ENCODE measurements around the gene KIF20A. TPM values are rescaled to one million over a fixed set of nuclear protein-coding genes. Genes with fewer than 3 reads are reported as not detected.

KIF20A gene
- total and polyA plus RNA-seq, 2 donors (not counting 1 experiment from before 2014, with no cell fraction given) = 0.13 to 0.47 TPM

DNA sequence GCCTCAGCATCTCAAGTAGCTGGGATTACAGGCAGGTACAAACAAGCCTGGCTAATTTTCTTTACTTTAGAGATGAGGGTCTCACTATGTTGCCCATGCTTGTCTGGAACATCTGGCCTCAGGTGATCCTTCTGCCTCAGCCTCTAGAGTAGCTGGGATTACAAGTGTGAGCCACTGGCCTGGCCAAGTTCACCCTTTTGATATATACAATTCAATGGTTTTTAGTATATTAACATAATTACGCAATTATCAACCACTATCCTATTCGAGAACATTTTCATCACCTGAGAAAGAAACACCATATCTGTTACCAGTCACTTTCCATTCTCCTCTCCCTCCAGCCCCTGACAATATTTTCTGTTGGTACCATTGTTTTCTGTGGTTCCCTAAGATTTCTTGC, 37.9 kb downstream of the KIF20A start:
- Mint-ChIP-seq H3K27me3 (peaks cover 11% of the 10 kb centered on the region), H3K4me1 (peaks cover 12% of the 10 kb centered on the region), H3K4me3 (no peak overlapping the region), H3K27ac (no peak overlapping the region), H3K9me3 (ENCODE audit: insufficient read depth) (no peaks in the 10 kb centered on the region)
- intact Hi-C loops (cut with micrococcal nuclease) = no loop called here
- Histone ChIP-seq H3K9ac (ENCODE audit: low read length) (no peak overlapping the region), H3K4me3 (ENCODE audit: control extremely low read depth in 1 of 5, extremely low read depth in 1 of 5, insufficient read depth in 1 of 5, low read depth in 2 of 5, low read length in 4 of 5) (no peak overlapping the region), H3K27me3 (replicated peaks in 1 of 4; ENCODE audit: control extremely low read depth in 1 of 4, control insufficient read depth in 3 of 4, insufficient read depth in 4 of 4, low read length in 3 of 4) (peaks cover 0 to 4% (median 0%) of the 10 kb centered on the region in 4 experiments), H4K20me1 (ENCODE audit: control insufficient read depth, insufficient read depth, low read length, poor library complexity, severe bottlenecking) (no peaks in the 10 kb centered on the region), H3K36me3 (replicated peaks in 1 of 2; ENCODE audit: control extremely low read depth in 1 of 2, control insufficient read depth in 1 of 2, extremely low read depth in 1 of 2, insufficient read depth in 2 of 2, low read length in 1 of 2) (no peaks in the 10 kb centered on the region), H3K27ac (ENCODE audit: low read length in 2 of 2) (no peak overlapping the region), H3K4me1 (ENCODE audit: control insufficient read depth in 2 of 2, insufficient read depth in 2 of 2, low read length in 2 of 2) (peaks cover 7 to 17% of the 10 kb centered on the region in 2 donors), H3K4me2 (replicated peaks; ENCODE audit: low read depth, low read length, poor library complexity, severe bottlenecking) (no peak overlapping the region), H2AFZ (ENCODE audit: insufficient read depth, low read depth, low read length, poor library complexity, severe bottlenecking) (no peak overlapping the region), H3K79me2 (ENCODE audit: control insufficient read depth, insufficient read depth, low read length) (peaks cover 13% of the 10 kb centered on the region), H3K9me3 (ENCODE audit: control extremely low read depth in 1 of 3, control insufficient read depth in 2 of 3, insufficient read depth in 1 of 3, low read length in 2 of 3) (no peaks in the 10 kb centered on the region)
- no peak for DNase-seq
- ChIA-PET CTCF (interaction anchor here (1.1 to 2.2 kb wide), 2 partner anchors 19 to 135 kb away, joined by 3 to 5 read pairs; partner anchors contain the start of gene KDM3B), POLR2A (no interaction called here)
- ATAC-seq (ENCODE audit: low read depth) = no peak
- TF ChIP-seq EZH2 (IDR thresholded peaks at IDR 0.05; ENCODE audit: borderline replicate concordance, insufficient read depth, low read depth, low read length, poor library complexity, severe bottlenecking) = no peak
- TF ChIP-seq, protein P1, sequence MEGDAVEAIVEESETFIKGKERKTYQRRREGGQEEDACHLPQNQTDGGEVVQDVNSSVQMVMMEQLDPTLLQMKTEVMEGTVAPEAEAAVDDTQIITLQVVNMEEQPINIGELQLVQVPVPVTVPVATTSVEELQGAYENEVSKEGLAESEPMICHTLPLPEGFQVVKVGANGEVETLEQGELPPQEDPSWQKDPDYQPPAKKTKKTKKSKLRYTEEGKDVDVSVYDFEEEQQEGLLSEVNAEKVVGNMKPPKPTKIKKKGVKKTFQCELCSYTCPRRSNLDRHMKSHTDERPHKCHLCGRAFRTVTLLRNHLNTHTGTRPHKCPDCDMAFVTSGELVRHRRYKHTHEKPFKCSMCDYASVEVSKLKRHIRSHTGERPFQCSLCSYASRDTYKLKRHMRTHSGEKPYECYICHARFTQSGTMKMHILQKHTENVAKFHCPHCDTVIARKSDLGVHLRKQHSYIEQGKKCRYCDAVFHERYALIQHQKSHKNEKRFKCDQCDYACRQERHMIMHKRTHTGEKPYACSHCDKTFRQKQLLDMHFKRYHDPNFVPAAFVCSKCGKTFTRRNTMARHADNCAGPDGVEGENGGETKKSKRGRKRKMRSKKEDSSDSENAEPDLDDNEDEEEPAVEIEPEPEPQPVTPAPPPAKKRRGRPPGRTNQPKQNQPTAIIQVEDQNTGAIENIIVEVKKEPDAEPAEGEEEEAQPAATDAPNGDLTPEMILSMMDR (IDR thresholded peaks at IDR 0.05) = no peak
- no CpG with 5 or more reads among the region's 2 CpGs for WGBS (ENCODE audit: insufficient coverage)

DNA sequence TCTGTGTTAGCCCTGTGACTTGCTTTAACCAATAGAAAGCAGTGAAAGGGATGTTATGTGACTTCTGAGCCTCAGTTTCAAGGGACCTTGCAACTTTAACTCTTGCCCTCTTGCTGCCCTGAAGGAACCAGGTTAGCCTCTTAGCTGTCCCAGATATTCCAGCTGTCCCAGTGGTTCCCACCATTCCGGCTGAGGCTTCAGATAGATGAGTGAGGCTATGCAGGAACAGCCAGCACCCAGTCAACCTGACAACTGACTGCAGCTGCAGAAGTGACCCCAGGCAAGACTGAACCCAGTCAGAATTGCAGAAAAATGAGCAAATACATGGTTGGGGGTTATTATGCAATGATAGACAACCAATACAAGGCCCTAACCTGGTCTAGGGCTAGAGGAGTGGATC, 44.6 kb downstream of the KIF20A start:
- H3K4me3 ChIP-seq (ENCODE audit: control extremely low read depth in 1 of 5, extremely low read depth in 1 of 5, insufficient read depth in 1 of 5, low read depth in 2 of 5, low read length in 4 of 5) = no peak overlapping the region
- no peak overlapping the region for H3K27ac ChIP-seq (ENCODE audit: low read length in 2 of 2)
- H3K4me1 Mint-ChIP-seq = peaks cover 4% of the 10 kb centered on the region
- intact Hi-C loops (cut with micrococcal nuclease) = no loop called here
- no peaks in the 10 kb centered on the region for H4K20me1 ChIP-seq (ENCODE audit: control insufficient read depth, insufficient read depth, low read length, poor library complexity, severe bottlenecking)
- H3K27me3 ChIP-seq (replicated peaks in 1 of 4; ENCODE audit: control extremely low read depth in 1 of 4, control insufficient read depth in 3 of 4, insufficient read depth in 4 of 4, low read length in 3 of 4) = peaks cover 0 to 12% (median 3%) of the 10 kb centered on the region in 4 experiments
- no peak for DNase-seq
- H3K36me3 ChIP-seq (replicated peaks in 1 of 2; ENCODE audit: control extremely low read depth in 1 of 2, control insufficient read depth in 1 of 2, extremely low read depth in 1 of 2, insufficient read depth in 2 of 2, low read length in 1 of 2) = no peaks in the 10 kb centered on the region
- WGBS (ENCODE audit: insufficient coverage) = 100% methylated on average over 1 of the region's 1 CpG
- no peak overlapping the region for H3K9ac ChIP-seq (ENCODE audit: low read length)
- H3K27ac Mint-ChIP-seq = no peak overlapping the region
- H3K4me3 Mint-ChIP-seq = no peak overlapping the region
- ATAC-seq (ENCODE audit: low read depth) = no peak
- TF ChIP-seq, protein P1 (IDR thresholded peaks at IDR 0.05) = no peak
- TF ChIP-seq EZH2 (IDR thresholded peaks at IDR 0.05; ENCODE audit: borderline replicate concordance, insufficient read depth, low read depth, low read length, poor library complexity, severe bottlenecking) = no peak
- H3K9me3 Mint-ChIP-seq (ENCODE audit: insufficient read depth) = peaks cover 6% of the 10 kb centered on the region
- H2AFZ ChIP-seq (ENCODE audit: insufficient read depth, low read depth, low read length, poor library complexity, severe bottlenecking) = no peak overlapping the region
- peaks cover 36% of the 10 kb centered on the region for H3K27me3 Mint-ChIP-seq
- H3K4me2 ChIP-seq (replicated peaks; ENCODE audit: low read depth, low read length, poor library complexity, severe bottlenecking) = no peak overlapping the region
- no peaks in the 10 kb centered on the region for H3K79me2 ChIP-seq (ENCODE audit: control insufficient read depth, insufficient read depth, low read length)
- CTCF ChIA-PET = interaction anchor here (0.9 to 1.4 kb wide), 2 partner anchors 11 to 187 kb away, joined by 3 to 4 read pairs; partner anchors contain the start of gene CDC23
- H3K9me3 ChIP-seq (ENCODE audit: control extremely low read depth in 1 of 3, control insufficient read depth in 2 of 3, insufficient read depth in 1 of 3, low read length in 2 of 3) = peaks cover 1 to 12% (median 6%) of the 10 kb centered on the region in 3 donors
- H3K4me1 ChIP-seq (ENCODE audit: control insufficient read depth in 2 of 2, insufficient read depth in 2 of 2, low read length in 2 of 2) = peaks cover 0 to 4% of the 10 kb centered on the region in 2 donors
- POLR2A ChIA-PET = interaction anchor here (0.6 kb wide), 1 partner anchor 310 kb away, joined by 3 read pairs; no protein-coding TSS in a partner anchor

All from B cell (primary cell).